ENCODE measurements around the gene ECSIT.

DNA sequence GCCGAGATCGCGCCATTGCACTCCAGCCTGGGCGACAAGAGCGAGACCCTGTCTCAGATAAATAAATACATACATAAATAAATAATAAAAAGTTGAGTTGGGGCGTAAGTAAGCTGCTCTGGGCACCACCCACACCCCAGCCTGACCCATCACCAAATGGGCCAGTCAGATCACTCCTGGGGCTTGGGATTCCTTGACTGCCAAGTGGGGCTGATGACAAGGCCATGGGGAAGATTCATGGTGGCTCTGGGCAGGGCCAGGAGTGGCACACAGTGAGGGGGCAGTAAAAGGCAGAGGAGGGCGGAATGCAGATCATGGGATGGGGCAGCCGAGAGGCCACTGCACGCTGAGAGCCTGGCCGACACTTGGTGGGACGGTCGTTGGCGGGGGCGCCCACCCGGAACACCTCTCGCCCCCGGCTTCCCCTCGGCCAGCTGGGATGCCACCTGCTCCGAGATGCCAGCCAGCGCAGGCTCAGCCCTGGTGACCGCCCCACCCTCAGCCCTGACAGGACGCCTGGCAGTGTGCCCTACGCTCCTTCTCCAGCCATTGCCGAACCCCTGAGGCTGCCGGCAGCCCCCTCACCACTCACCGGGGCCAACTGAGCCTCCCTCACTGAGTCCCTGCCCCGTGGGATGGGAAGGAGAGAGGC is 34.2 kb downstream of the ECSIT start:
- TF ChIP-seq POLR2A (IDR thresholded peaks at IDR 0.05; ENCODE audit: low read depth, low read length) (no peak), POLR2AphosphoS5 (IDR thresholded peaks at IDR 0.05; ENCODE audit: low read depth, low read length) (no peak)
